Neural cell (in vitro differentiated cells): Measurements from ENCODE around the gene PIEZO1. TPM values are rescaled to one million over a fixed set of nuclear protein-coding genes. Genes with fewer than 3 reads are reported as not detected.

Experiments
- H2AFZ ChIP-seq: fragments of 200-600, 300-800 bp; sonication (generic), shearing (Covaris generic); 2 replicates; pipeline ENCODE4 v1.6.0; 2014; ENCODE audit warnings: low read depth, mild to moderate bottlenecking, antibody characterized with exemption, low read length, moderate library complexity
- H3F3A ChIP-seq: fragments of 200-600 bp; shearing (Covaris generic); 2 replicates; pipeline ENCODE4 v1.6.1; 2016; ENCODE audit warnings: mild to moderate bottlenecking, moderate library complexity, mixed read lengths, antibody characterized with exemption, low read length; ENCODE audit not compliant: insufficient read depth, poor library complexity, severe bottlenecking
- H3K27ac ChIP-seq: fragments of 200-600, 300-800 bp; sonication (generic), shearing (Covaris generic); 2 replicates; pipeline ENCODE4 v1.5.1; 2014; ENCODE audit warnings: mild to moderate bottlenecking, low read length, moderate library complexity
- H3K27me3 ChIP-seq: fragments of 300-800, 200-600 bp; sonication (generic), shearing (Covaris generic); 2 replicates; pipeline ENCODE4 v1.6.0; 2014; ENCODE audit warnings: mild to moderate bottlenecking, low read depth, low read length, moderate library complexity; ENCODE audit not compliant: insufficient read depth
- H3K36me3 ChIP-seq: fragments of 300-800, 200-600 bp; sonication (generic), shearing (Covaris generic); 2 replicates; pipeline ENCODE4 v1.5.1; 2014; ENCODE audit warnings: mild to moderate bottlenecking, antibody characterized with exemption, low read length, moderate library complexity; ENCODE audit not compliant: insufficient read depth
- H3K4me2 ChIP-seq: fragments of 300-800, 200-600 bp; sonication (generic), shearing (Covaris generic); 2 replicates; pipeline ENCODE4 v1.6.0; 2014; ENCODE audit warnings: mild to moderate bottlenecking, low read length
- H3K4me3 ChIP-seq: fragments of 300-800, 200-600 bp; sonication (generic), shearing (Covaris generic); 2 replicates; pipeline ENCODE4 v1.5.1; 2014; ENCODE audit warnings: mild to moderate bottlenecking, low read length, moderate library complexity
- H3K79me2 ChIP-seq: fragments of 200-600 bp; shearing (Covaris generic); replicated peaks from 2 replicates; pipeline ENCODE4 v1.6.0; 2014; ENCODE audit warnings: mild to moderate bottlenecking, low read length, moderate library complexity; ENCODE audit not compliant: insufficient read depth
- H3K9ac ChIP-seq: fragments of 300-800, 200-600 bp; sonication (generic), shearing (Covaris generic); 2 replicates; pipeline ENCODE4 v1.6.1; 2016; ENCODE audit warnings: mild to moderate bottlenecking, low read length, mixed read lengths
- H3K9me2 ChIP-seq: fragments of 200-600 bp; shearing (Covaris generic); 2 replicates; pipeline ENCODE4 v1.6.1; 2016; ENCODE audit warnings: mild to moderate bottlenecking, low read length, mixed read lengths; ENCODE audit not compliant: insufficient read depth
- H3K9me3 ChIP-seq: fragments of 200-600, 300-800 bp; sonication (generic), shearing (Covaris generic); 2 replicates; pipeline ENCODE4 v1.6.1; 2016; ENCODE audit warnings: mild to moderate bottlenecking, mixed run types, low read length, moderate library complexity, mixed read lengths
- H4K20me1 ChIP-seq: fragments of 200-600 bp; shearing (Covaris generic); 2 replicates; pipeline ENCODE4 v1.6.1; 2016; ENCODE audit warnings: mild to moderate bottlenecking, mixed run types; ENCODE audit not compliant: insufficient read depth
- CTCF ChIP-seq: fragments of 450-650 bp; IDR thresholded peaks from 2 replicates; pipeline ENCODE4 v1.5.1; 2014; ENCODE audit warnings: antibody characterized with exemption, mild to moderate bottlenecking, moderate library complexity; ENCODE audit not compliant: poor library complexity, severe bottlenecking
- EP300 ChIP-seq: fragments of 450-650 bp; conservative IDR thresholded peaks from 2 replicates; pipeline ENCODE4 v1.6.1; 2014; ENCODE audit warnings: antibody characterized with exemption, mild to moderate bottlenecking, moderate library complexity; ENCODE audit not compliant: poor library complexity, severe bottlenecking
- EZH2 ChIP-seq: fragments of 200-600, 300-800 bp; shearing (Covaris generic), sonication (generic); IDR thresholded peaks from 2 replicates; pipeline ENCODE4 v1.6.1; 2014; ENCODE audit warnings: antibody characterized with exemption, low read length, borderline replicate concordance, mild to moderate bottlenecking; ENCODE audit not compliant: insufficient read depth, poor library complexity, severe bottlenecking
- MXI1 ChIP-seq: fragments of 450-650 bp; conservative IDR thresholded peaks from 2 replicates; pipeline ENCODE4 v1.6.1; 2014; ENCODE audit warnings: antibody characterized with exemption, mild to moderate bottlenecking; ENCODE audit not compliant: poor library complexity, severe bottlenecking
- POLR2AphosphoS5 ChIP-seq: IDR thresholded peaks from 2 replicates; pipeline ENCODE4 v1.6.1; 2012
- RAD21 ChIP-seq: fragments of 450-650 bp; conservative IDR thresholded peaks from 2 replicates; pipeline ENCODE4 v1.6.1; 2014; ENCODE audit warnings: antibody characterized with exemption, mild to moderate bottlenecking, moderate library complexity
- REST ChIP-seq: IDR thresholded peaks from 2 replicates; pipeline ENCODE4 v1.6.1; 2012; ENCODE audit warnings: borderline replicate concordance
- SMC3 ChIP-seq: fragments of 450-650 bp; conservative IDR thresholded peaks from 2 replicates; pipeline ENCODE4 v1.6.1; 2014; ENCODE audit warnings: antibody characterized with exemption, mild to moderate bottlenecking, moderate library complexity; ENCODE audit not compliant: poor library complexity
- TAF1 ChIP-seq: IDR thresholded peaks from 2 replicates; pipeline ENCODE4 v1.6.1; 2012; ENCODE audit warnings: low read depth
- polyA plus RNA-seq: library from polyadenylated mRNA; depleted of rRNA; stranded (reverse); fragments of >200 nt; gene quantifications from 2 replicates; pipeline ENCODE4 v1.2.3, GENCODE V29; 2014

Gene PIEZO1
- polyA plus RNA-seq, 1 donor from 2014 or later = not detected

GRCh38 chr16:88830258-88830657 lies 45.2 kb upstream of the PIEZO1 start:
- H3K27ac ChIP-seq = no peak overlapping the region
- H3K79me2 ChIP-seq = no peaks in the 10 kb centered on the region
- no peak overlapping the region for H3K9ac ChIP-seq
- TF ChIP-seq MXI1 (no peak), CTCF (no peak), RAD21 (no peak), REST (no peak), TAF1 (no peak), EP300 (no peak), POLR2AphosphoS5 (no peak), SMC3 (no peak), EZH2 (no peak)
- H3K4me3 ChIP-seq = no peak overlapping the region
- no peaks in the 10 kb centered on the region for H3K36me3 ChIP-seq
- no peak overlapping the region for H3K4me2 ChIP-seq
- no peak overlapping the region for H2AFZ ChIP-seq
- H3K27me3 ChIP-seq = no peaks in the 10 kb centered on the region
- no peaks in the 10 kb centered on the region for H3K9me3 ChIP-seq
- no peaks in the 10 kb centered on the region for H3F3A ChIP-seq
- H4K20me1 ChIP-seq = no peaks in the 10 kb centered on the region
- H3K9me2 ChIP-seq = no peaks in the 10 kb centered on the region

GRCh38 chr16:88828711-88829110 lies 43.7 kb upstream of the PIEZO1 start:
- Histone ChIP-seq H4K20me1 (no peaks in the 10 kb centered on the region), H3K4me3 (no peak overlapping the region), H3K79me2 (no peaks in the 10 kb centered on the region), H3F3A (no peaks in the 10 kb centered on the region), H3K4me2 (no peak overlapping the region), H2AFZ (no peak overlapping the region), H3K27me3 (no peaks in the 10 kb centered on the region), H3K27ac (no peak overlapping the region), H3K9me2 (no peaks in the 10 kb centered on the region), H3K9me3 (no peaks in the 10 kb centered on the region), H3K9ac (no peak overlapping the region), H3K36me3 (no peaks in the 10 kb centered on the region)
- TF ChIP-seq REST (no peak), TAF1 (no peak), RAD21 (no peak), EZH2 (no peak), SMC3 (no peak), POLR2AphosphoS5 (no peak), MXI1 (no peak), CTCF (no peak), EP300 (no peak)
